ENCODE measurements around the gene SAMM50.
"Not testable (repeated sequence)": the region's sequence is repeated elsewhere in the genome, so short reads cannot be mapped to it uniquely, and the experiment has no call there.

SAMM50 gene

DNA sequence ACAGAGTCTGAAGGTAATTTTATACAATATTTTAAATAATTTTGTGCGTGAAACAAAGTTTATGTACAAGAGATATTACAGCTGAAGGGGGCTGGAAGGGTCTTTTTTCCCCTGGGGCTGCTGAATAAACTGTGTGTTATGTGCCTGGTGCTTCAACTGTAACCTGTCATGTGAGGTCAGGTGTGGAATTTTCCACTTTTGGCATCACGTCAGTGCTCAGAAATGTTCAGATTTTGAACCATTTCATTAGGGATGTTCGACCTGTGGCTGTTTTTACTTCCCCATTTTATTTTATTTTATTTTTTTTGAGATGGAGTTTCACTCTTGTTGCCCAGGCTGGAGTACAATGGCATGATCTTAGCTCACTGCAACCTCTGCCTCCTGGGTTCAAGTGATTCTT lies 61.3 kb downstream of the SAMM50 start:
- H3K36me3 ChIP-seq (replicated peaks in 1 of 2; ENCODE audit: control insufficient read depth in 2 of 2, insufficient read depth in 2 of 2, low read length in 2 of 2); H3K9me3 ChIP-seq (replicated peaks in 1 of 2; ENCODE audit: control insufficient read depth in 2 of 2, insufficient read depth in 1 of 2, low read depth in 1 of 2, low read length in 2 of 2); H4K91ac ChIP-seq (ENCODE audit: low read depth, low read length, poor library complexity); H2BK12ac ChIP-seq (ENCODE audit: low read length); H3K27ac ChIP-seq (replicated peaks; ENCODE audit: low read length); H2BK15ac ChIP-seq (ENCODE audit: low read length); H3K27me3 ChIP-seq (ENCODE audit: control insufficient read depth in 3 of 3, insufficient read depth in 3 of 3, low read depth in 1 of 3, low read length in 3 of 3); H3K23ac ChIP-seq (ENCODE audit: low read depth, low read length, poor library complexity); H2BK120ac ChIP-seq (ENCODE audit: low read depth, low read length); H2BK5ac ChIP-seq (ENCODE audit: low read length); DNase-seq (ENCODE audit: low spot score); H3K4ac ChIP-seq (ENCODE audit: low read length); H3K14ac ChIP-seq (ENCODE audit: low read length); H3K4me3 ChIP-seq (ENCODE audit: low read length in 2 of 2); H2AK5ac ChIP-seq (ENCODE audit: low read depth, low read length); H3K79me1 ChIP-seq (ENCODE audit: low read depth, low read length); H3K18ac ChIP-seq (ENCODE audit: low read length); H2AFZ ChIP-seq (ENCODE audit: low read length); H3K9ac ChIP-seq (ENCODE audit: low read depth, low read length, poor library complexity); H3K4me2 ChIP-seq (ENCODE audit: insufficient read depth, low read length, poor library complexity, severe bottlenecking); H4K8ac ChIP-seq (ENCODE audit: low read depth, low read length); H3K4me1 ChIP-seq (ENCODE audit: control insufficient read depth in 2 of 2, insufficient read depth in 1 of 2, low read depth in 1 of 2, low read length in 2 of 2): not testable (repeated sequence)
- WGBS, 2 donors (ENCODE audit: extremely low coverage in 2 of 2, insufficient read length in 2 of 2, insufficient replicate concordance in 1 of 2), result no CpG with 5 or more reads among the region's 3 CpGs

- H4K8ac ChIP-seq (ENCODE audit: low read depth, low read length), result no peak overlapping the region
- no peak overlapping the region for H3K18ac ChIP-seq (ENCODE audit: low read length)
- WGBS, 2 donors (ENCODE audit: extremely low coverage in 2 of 2, insufficient read length in 2 of 2, insufficient replicate concordance in 1 of 2), result no CpG with 5 or more reads among the region's 9 CpGs
- H2AK5ac ChIP-seq (ENCODE audit: low read depth, low read length), result no peak overlapping the region
- no peak overlapping the region for H4K91ac ChIP-seq (ENCODE audit: low read depth, low read length, poor library complexity)
- no peak overlapping the region for H3K9ac ChIP-seq (ENCODE audit: low read depth, low read length, poor library complexity)
- H3K4me3 ChIP-seq (ENCODE audit: low read length in 2 of 2), result no peak overlapping the region
- no peaks in the 10 kb centered on the region for H3K79me1 ChIP-seq (ENCODE audit: low read depth, low read length)
- no peak overlapping the region for H3K14ac ChIP-seq (ENCODE audit: low read length)
- H3K36me3 ChIP-seq (replicated peaks in 1 of 2; ENCODE audit: control insufficient read depth in 2 of 2, insufficient read depth in 2 of 2, low read length in 2 of 2), result no peaks in the 10 kb centered on the region
- H3K4me2 ChIP-seq (ENCODE audit: insufficient read depth, low read length, poor library complexity, severe bottlenecking), result no peak overlapping the region
- no peak overlapping the region for H2BK15ac ChIP-seq (ENCODE audit: low read length)
- H3K4me1 ChIP-seq (ENCODE audit: control insufficient read depth in 2 of 2, insufficient read depth in 1 of 2, low read depth in 1 of 2, low read length in 2 of 2), result peaks cover 0 to 2% of the 10 kb centered on the region in 2 donors
- H2AFZ ChIP-seq (ENCODE audit: low read length), result no peak overlapping the region
- no peak overlapping the region for H3K4ac ChIP-seq (ENCODE audit: low read length)
- H3K23ac ChIP-seq (ENCODE audit: low read depth, low read length, poor library complexity), result no peak overlapping the region
- H3K9me3 ChIP-seq (replicated peaks in 1 of 2; ENCODE audit: control insufficient read depth in 2 of 2, insufficient read depth in 1 of 2, low read depth in 1 of 2, low read length in 2 of 2), result peaks cover 0 to 2% of the 10 kb centered on the region in 2 donors
- H3K27ac ChIP-seq (replicated peaks; ENCODE audit: low read length), result no peak overlapping the region
- DNase-seq (ENCODE audit: low spot score), result no peak
- H2BK12ac ChIP-seq (ENCODE audit: low read length), result no peak overlapping the region
- H3K27me3 ChIP-seq (ENCODE audit: control insufficient read depth in 3 of 3, insufficient read depth in 3 of 3, low read depth in 1 of 3, low read length in 3 of 3), result peaks cover 0 to 2% (median 0%) of the 10 kb centered on the region in 3 experiments
- H2BK120ac ChIP-seq (ENCODE audit: low read depth, low read length), result no peak overlapping the region
- H2BK5ac ChIP-seq (ENCODE audit: low read length), result no peak overlapping the region
These were observed 63.4 kb downstream of the SAMM50 start for GRCh38 chr22:44018594-44018993.

GRCh38 chr22:44019416-44019815 lies 64.2 kb downstream of the SAMM50 start:
- peaks cover 0 to 2% of the 10 kb centered on the region in 2 donors for H3K9me3 ChIP-seq (replicated peaks in 1 of 2; ENCODE audit: control insufficient read depth in 2 of 2, insufficient read depth in 1 of 2, low read depth in 1 of 2, low read length in 2 of 2)
- no peak overlapping the region for H3K18ac ChIP-seq (ENCODE audit: low read length)
- H3K4me3 ChIP-seq (ENCODE audit: low read length in 2 of 2), result no peak overlapping the region
- peaks cover 2% of the 10 kb centered on the region for H3K79me1 ChIP-seq (ENCODE audit: low read depth, low read length)
- H4K91ac ChIP-seq (ENCODE audit: low read depth, low read length, poor library complexity), result no peak overlapping the region
- H3K9ac ChIP-seq (ENCODE audit: low read depth, low read length, poor library complexity), result no peak overlapping the region
- H3K36me3 ChIP-seq (replicated peaks in 1 of 2; ENCODE audit: control insufficient read depth in 2 of 2, insufficient read depth in 2 of 2, low read length in 2 of 2), result no peaks in the 10 kb centered on the region
- no peak overlapping the region for H2BK5ac ChIP-seq (ENCODE audit: low read length)
- H3K4me1 ChIP-seq (ENCODE audit: control insufficient read depth in 2 of 2, insufficient read depth in 1 of 2, low read depth in 1 of 2, low read length in 2 of 2), result peaks cover 0 to 5% of the 10 kb centered on the region in 2 donors
- H3K27me3 ChIP-seq (ENCODE audit: control insufficient read depth in 3 of 3, insufficient read depth in 3 of 3, low read depth in 1 of 3, low read length in 3 of 3), result peaks cover 0 to 4% (median 0%) of the 10 kb centered on the region in 3 experiments
- no peak overlapping the region for H4K8ac ChIP-seq (ENCODE audit: low read depth, low read length)
- no peak overlapping the region for H3K23ac ChIP-seq (ENCODE audit: low read depth, low read length, poor library complexity)
- no peak overlapping the region for H2BK120ac ChIP-seq (ENCODE audit: low read depth, low read length)
- H3K14ac ChIP-seq (ENCODE audit: low read length), result no peak overlapping the region
- H2BK12ac ChIP-seq (ENCODE audit: low read length), result no peak overlapping the region
- H3K4ac ChIP-seq (ENCODE audit: low read length), result no peak overlapping the region
- no CpG with 5 or more reads among the region's 10 CpGs for WGBS, 2 donors (ENCODE audit: extremely low coverage in 2 of 2, insufficient read length in 2 of 2, insufficient replicate concordance in 1 of 2)
- no peak overlapping the region for H2BK15ac ChIP-seq (ENCODE audit: low read length)
- no peak overlapping the region for H2AK5ac ChIP-seq (ENCODE audit: low read depth, low read length)
- no peak overlapping the region for H3K27ac ChIP-seq (replicated peaks; ENCODE audit: low read length)
- H3K4me2 ChIP-seq (ENCODE audit: insufficient read depth, low read length, poor library complexity, severe bottlenecking), result no peak overlapping the region
- H2AFZ ChIP-seq (ENCODE audit: low read length), result no peak overlapping the region
- no peak for DNase-seq (ENCODE audit: low spot score)

DNA sequence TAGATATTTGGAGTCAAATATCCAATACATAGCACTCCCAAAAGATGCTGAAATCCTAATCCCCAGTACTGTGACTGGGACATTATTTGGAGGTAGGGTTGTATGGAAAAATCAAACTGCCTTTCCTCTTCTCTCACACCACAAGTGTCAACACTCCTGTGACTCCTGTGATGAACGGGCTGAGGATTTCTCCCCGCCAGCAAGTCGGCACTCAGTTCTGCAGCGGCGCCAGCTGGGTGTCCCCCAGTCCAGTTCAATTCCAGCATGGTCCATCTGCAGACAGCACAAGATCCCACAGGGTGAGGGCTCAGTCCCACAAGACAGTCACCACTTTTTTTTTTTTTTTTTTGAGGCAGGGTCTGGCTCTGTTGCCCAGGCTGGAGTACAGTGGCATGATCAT lies 64.6 kb downstream of the SAMM50 start:
- no CpG with 5 or more reads among the region's 5 CpGs for WGBS, 2 donors (ENCODE audit: extremely low coverage in 2 of 2, insufficient read length in 2 of 2, insufficient replicate concordance in 1 of 2)

More for the DNA sequence above, 64.6 kb downstream of the SAMM50 start:
- Histone ChIP-seq H3K9ac (ENCODE audit: low read depth, low read length, poor library complexity) (no peak overlapping the region), H3K23ac (ENCODE audit: low read depth, low read length, poor library complexity) (no peak overlapping the region), H3K36me3 (replicated peaks in 1 of 2; ENCODE audit: control insufficient read depth in 2 of 2, insufficient read depth in 2 of 2, low read length in 2 of 2) (no peaks in the 10 kb centered on the region), H4K91ac (ENCODE audit: low read depth, low read length, poor library complexity) (no peak overlapping the region), H3K27me3 (ENCODE audit: control insufficient read depth in 3 of 3, insufficient read depth in 3 of 3, low read depth in 1 of 3, low read length in 3 of 3) (peaks cover 0 to 8% (median 0%) of the 10 kb centered on the region in 3 experiments), H3K79me1 (ENCODE audit: low read depth, low read length) (peaks cover 2% of the 10 kb centered on the region), H2BK5ac (ENCODE audit: low read length) (no peak overlapping the region), H3K27ac (replicated peaks; ENCODE audit: low read length) (no peak overlapping the region), H3K4ac (ENCODE audit: low read length) (no peak overlapping the region), H2BK12ac (ENCODE audit: low read length) (no peak overlapping the region), H3K14ac (ENCODE audit: low read length) (no peak overlapping the region), H3K4me2 (ENCODE audit: insufficient read depth, low read length, poor library complexity, severe bottlenecking) (no peak overlapping the region), H3K4me3 (ENCODE audit: low read length in 2 of 2) (no peak overlapping the region), H4K8ac (ENCODE audit: low read depth, low read length) (no peak overlapping the region), H2AK5ac (ENCODE audit: low read depth, low read length) (no peak overlapping the region), H3K18ac (ENCODE audit: low read length) (no peak overlapping the region), H3K9me3 (replicated peaks in 1 of 2; ENCODE audit: control insufficient read depth in 2 of 2, insufficient read depth in 1 of 2, low read depth in 1 of 2, low read length in 2 of 2) (peaks cover 0 to 2% of the 10 kb centered on the region in 2 donors), H3K4me1 (ENCODE audit: control insufficient read depth in 2 of 2, insufficient read depth in 1 of 2, low read depth in 1 of 2, low read length in 2 of 2) (peaks cover 0 to 5% of the 10 kb centered on the region in 2 donors), H2BK120ac (ENCODE audit: low read depth, low read length) (no peak overlapping the region), H2AFZ (ENCODE audit: low read length) (no peak overlapping the region), H2BK15ac (ENCODE audit: low read length) (no peak overlapping the region)
- no peak for DNase-seq (ENCODE audit: low spot score)
